ENCODE results near the gene SKI.

The SKI gene

GRCh38 chr1:2228157-2228594 is at the start of gene SKI:
TSS of gene SKI (plus strand) at chr1:2228319. CDS start at chr1:2228767, 448 bp downstream.
- no peak for DNase-seq (ENCODE audit: low read depth, low spot score)

- DNase-seq (ENCODE audit: low read depth, low spot score): no peak
Measured at GRCh38 chr1:2178875-2179274, 49.2 kb upstream of the SKI start.

GRCh38 chr1:2179283-2180013 is 48.7 kb upstream of the SKI start:
- DNase-seq (ENCODE audit: low read depth, low spot score): no peak

GRCh38 chr1:2180297-2181245 is 47.5 kb upstream of the SKI start:
- no peak for DNase-seq (ENCODE audit: low read depth, low spot score)

GRCh38 chr1:2181271-2181670 is 46.8 kb upstream of the SKI start:
- no peak for DNase-seq (ENCODE audit: low read depth, low spot score)

- DNase-seq (ENCODE audit: low read depth, low spot score): no peak
Measured at GRCh38 chr1:2181752-2182151, 46.4 kb upstream of the SKI start.

GRCh38 chr1:2182376-2182775 is 45.7 kb upstream of the SKI start:
- no peak for DNase-seq (ENCODE audit: low read depth, low spot score)

- DNase-seq (ENCODE audit: low read depth, low spot score): no peak
Measured at GRCh38 chr1:2183937-2184334, 44.2 kb upstream of the SKI start.

- DNase-seq (ENCODE audit: low read depth, low spot score): no peak
Measured at GRCh38 chr1:2184531-2184930, 43.6 kb upstream of the SKI start.

GRCh38 chr1:2184934-2185333 is 43.2 kb upstream of the SKI start:
- no peak for DNase-seq (ENCODE audit: low read depth, low spot score)

GRCh38 chr1:2185880-2186855 is 42.0 kb upstream of the SKI start:
- DNase-seq (ENCODE audit: low read depth, low spot score): no peak

- no peak for DNase-seq (ENCODE audit: low read depth, low spot score)
Measured at GRCh38 chr1:2186901-2187300, 41.2 kb upstream of the SKI start.

GRCh38 chr1:2187619-2188018 is 40.5 kb upstream of the SKI start:
- no peak for DNase-seq (ENCODE audit: low read depth, low spot score)

GRCh38 chr1:2188336-2188735 is 39.8 kb upstream of the SKI start:
- no peak for DNase-seq (ENCODE audit: low read depth, low spot score)

GRCh38 chr1:2189459-2190425 is 38.4 kb upstream of the SKI start:
- DNase-seq (ENCODE audit: low read depth, low spot score): peak; percentile 87

GRCh38 chr1:2190491-2190976 is 37.6 kb upstream of the SKI start:
- DNase-seq (ENCODE audit: low read depth, low spot score): no peak

GRCh38 chr1:2192031-2192995 is 35.8 kb upstream of the SKI start:
- no peak for DNase-seq (ENCODE audit: low read depth, low spot score)

GRCh38 chr1:2193514-2194281 is 34.4 kb upstream of the SKI start:
- no peak for DNase-seq (ENCODE audit: low read depth, low spot score)

Measured in smooth muscle cell of the brain vasculature (primary cell).